ENCODE data around the gene SVEP1. TPM values are rescaled to one million over a fixed set of nuclear protein-coding genes. Genes with fewer than 3 reads are reported as not detected.

The SVEP1 gene
- total and polyA plus RNA-seq, 2 donors (not counting 1 experiment from before 2014, with no cell fraction given) = not detected

- TF ChIP-seq EZH2 (IDR thresholded peaks at IDR 0.05; ENCODE audit: borderline replicate concordance, insufficient read depth, low read depth, low read length, poor library complexity, severe bottlenecking) (no peak), CTCF (IDR thresholded peaks at IDR 0.05) (no peak)
- H3K9me3 ChIP-seq (ENCODE audit: control extremely low read depth in 1 of 3, control insufficient read depth in 2 of 3, insufficient read depth in 1 of 3, low read length in 2 of 3) = no peaks in the 10 kb centered on the region
- no CpG with 5 or more reads among the region's 2 CpGs for WGBS (ENCODE audit: insufficient coverage)
- H3K4me3 Mint-ChIP-seq = no peak overlapping the region
- H3K27me3 ChIP-seq (replicated peaks in 1 of 4; ENCODE audit: control extremely low read depth in 1 of 4, control insufficient read depth in 3 of 4, insufficient read depth in 4 of 4, low read length in 3 of 4) = peaks cover 0 to 3% (median 0%) of the 10 kb centered on the region in 4 experiments
- H3K9ac ChIP-seq (ENCODE audit: low read length) = no peak overlapping the region
- no peaks in the 10 kb centered on the region for H3K36me3 ChIP-seq (replicated peaks in 1 of 2; ENCODE audit: control extremely low read depth in 1 of 2, control insufficient read depth in 1 of 2, extremely low read depth in 1 of 2, insufficient read depth in 2 of 2, low read length in 1 of 2)
- POLR2A ChIA-PET = no interaction called here
- no peak overlapping the region for H2AFZ ChIP-seq (ENCODE audit: insufficient read depth, low read depth, low read length, poor library complexity, severe bottlenecking)
- no peaks in the 10 kb centered on the region for H3K79me2 ChIP-seq (ENCODE audit: control insufficient read depth, insufficient read depth, low read length)
- no peak overlapping the region for H3K27ac ChIP-seq (ENCODE audit: low read length in 2 of 2)
- ATAC-seq (ENCODE audit: low read depth) (no peak), DNase-seq (no peak)
- no peaks in the 10 kb centered on the region for H4K20me1 ChIP-seq (ENCODE audit: control insufficient read depth, insufficient read depth, low read length, poor library complexity, severe bottlenecking)
- H3K27me3 Mint-ChIP-seq = peaks cover 15% of the 10 kb centered on the region
- H3K4me1 Mint-ChIP-seq = no peaks in the 10 kb centered on the region
- no peak overlapping the region for H3K27ac Mint-ChIP-seq
- intact Hi-C loops (cut with micrococcal nuclease) = no loop called here
- no peaks in the 10 kb centered on the region for H3K4me1 ChIP-seq (ENCODE audit: control insufficient read depth in 2 of 2, insufficient read depth in 2 of 2, low read length in 2 of 2)
- no peaks in the 10 kb centered on the region for H3K9me3 Mint-ChIP-seq (ENCODE audit: insufficient read depth)
- H3K4me2 ChIP-seq (replicated peaks; ENCODE audit: low read depth, low read length, poor library complexity, severe bottlenecking) = no peak overlapping the region
- CTCF ChIA-PET = no interaction called here
- no peak overlapping the region for H3K4me3 ChIP-seq (ENCODE audit: control extremely low read depth in 1 of 5, extremely low read depth in 1 of 5, insufficient read depth in 1 of 5, low read depth in 2 of 5, low read length in 4 of 5)
These were observed 187.6 kb downstream of the SVEP1 start for GRCh38 chr9:110391826-110392485.

- CTCF ChIA-PET = no interaction called here
- peaks cover 18% of the 10 kb centered on the region for H3K27me3 Mint-ChIP-seq
- no peaks in the 10 kb centered on the region for H3K4me1 Mint-ChIP-seq
- no peaks in the 10 kb centered on the region for H3K9me3 Mint-ChIP-seq (ENCODE audit: insufficient read depth)
- Histone ChIP-seq H3K9ac (ENCODE audit: low read length) (no peak overlapping the region), H3K4me2 (replicated peaks; ENCODE audit: low read depth, low read length, poor library complexity, severe bottlenecking) (no peak overlapping the region), H3K27ac (ENCODE audit: low read length in 2 of 2) (no peak overlapping the region), H3K36me3 (replicated peaks in 1 of 2; ENCODE audit: control extremely low read depth in 1 of 2, control insufficient read depth in 1 of 2, extremely low read depth in 1 of 2, insufficient read depth in 2 of 2, low read length in 1 of 2) (no peaks in the 10 kb centered on the region), H3K4me3 (ENCODE audit: control extremely low read depth in 1 of 5, extremely low read depth in 1 of 5, insufficient read depth in 1 of 5, low read depth in 2 of 5, low read length in 4 of 5) (no peak overlapping the region), H3K9me3 (ENCODE audit: control extremely low read depth in 1 of 3, control insufficient read depth in 2 of 3, insufficient read depth in 1 of 3, low read length in 2 of 3) (no peaks in the 10 kb centered on the region), H3K27me3 (replicated peaks in 1 of 4; ENCODE audit: control extremely low read depth in 1 of 4, control insufficient read depth in 3 of 4, insufficient read depth in 4 of 4, low read length in 3 of 4) (peaks cover 0 to 3% (median 0%) of the 10 kb centered on the region in 4 experiments), H2AFZ (ENCODE audit: insufficient read depth, low read depth, low read length, poor library complexity, severe bottlenecking) (no peak overlapping the region), H3K4me1 (ENCODE audit: control insufficient read depth in 2 of 2, insufficient read depth in 2 of 2, low read length in 2 of 2) (no peaks in the 10 kb centered on the region), H4K20me1 (ENCODE audit: control insufficient read depth, insufficient read depth, low read length, poor library complexity, severe bottlenecking) (no peaks in the 10 kb centered on the region), H3K79me2 (ENCODE audit: control insufficient read depth, insufficient read depth, low read length) (no peaks in the 10 kb centered on the region)
- intact Hi-C loops (cut with micrococcal nuclease) = no loop called here
- H3K4me3 Mint-ChIP-seq = no peak overlapping the region
- TF ChIP-seq CTCF (IDR thresholded peaks at IDR 0.05) = no peak
- no peak for TF ChIP-seq EZH2 (IDR thresholded peaks at IDR 0.05; ENCODE audit: borderline replicate concordance, insufficient read depth, low read depth, low read length, poor library complexity, severe bottlenecking)
- POLR2A ChIA-PET = no interaction called here
- H3K27ac Mint-ChIP-seq = no peak overlapping the region
- DNase-seq (no peak), ATAC-seq (ENCODE audit: low read depth) (no peak)
- no CpG with 5 or more reads among the region's 3 CpGs for WGBS (ENCODE audit: insufficient coverage)
These were observed 190.3 kb downstream of the SVEP1 start for GRCh38 chr9:110389148-110389750.

All from B cell (primary cell).